ENCODE measurements around the gene L3HYPDH.

- no peak for TF ChIP-seq SUZ12 (IDR thresholded peaks at IDR 0.05; ENCODE audit: extremely low read depth, insufficient read depth, insufficient read length)
- no peak for TF ChIP-seq YY1 (IDR thresholded peaks at IDR 0.05; ENCODE audit: insufficient read depth, insufficient read length)
- no peak for TF ChIP-seq ZNF274 (IDR thresholded peaks at IDR 0.05; ENCODE audit: low read depth, low read length)
Measured at GRCh38 chr14:59428581-59429012, 55.6 kb downstream of the L3HYPDH start.

All from NT2/D1 (cell line).